ENCODE data around the gene MAP3K7CL. TPM values are rescaled to one million over a fixed set of nuclear protein-coding genes. Genes with fewer than 3 reads are reported as not detected.

MAP3K7CL gene
- total RNA-seq, 1 donor from 2014 or later = 6.9 TPM

GRCh38 chr21:29149808-29150425, 19.5 kb downstream of the MAP3K7CL start:
- Histone ChIP-seq H3K27me3 (no peaks in the 10 kb centered on the region), H3K9me3 (no peaks in the 10 kb centered on the region), H3K4me1 (peaks cover 51% of the 10 kb centered on the region), H3K36me3 (no peaks in the 10 kb centered on the region), H3K27ac (no peak overlapping the region), H3K4me3 (no peak overlapping the region)
- DNase-seq (ENCODE audit: extremely low spot score in 2 of 2) = no peak
- TF ChIP-seq POLR2A (IDR thresholded peaks at IDR 0.05) = no peak
- no peak for TF ChIP-seq POLR2AphosphoS5 (IDR thresholded peaks at IDR 0.05; ENCODE audit: insufficient read depth in 1 of 2, low read depth in 1 of 2)
- TF ChIP-seq, protein P1, sequence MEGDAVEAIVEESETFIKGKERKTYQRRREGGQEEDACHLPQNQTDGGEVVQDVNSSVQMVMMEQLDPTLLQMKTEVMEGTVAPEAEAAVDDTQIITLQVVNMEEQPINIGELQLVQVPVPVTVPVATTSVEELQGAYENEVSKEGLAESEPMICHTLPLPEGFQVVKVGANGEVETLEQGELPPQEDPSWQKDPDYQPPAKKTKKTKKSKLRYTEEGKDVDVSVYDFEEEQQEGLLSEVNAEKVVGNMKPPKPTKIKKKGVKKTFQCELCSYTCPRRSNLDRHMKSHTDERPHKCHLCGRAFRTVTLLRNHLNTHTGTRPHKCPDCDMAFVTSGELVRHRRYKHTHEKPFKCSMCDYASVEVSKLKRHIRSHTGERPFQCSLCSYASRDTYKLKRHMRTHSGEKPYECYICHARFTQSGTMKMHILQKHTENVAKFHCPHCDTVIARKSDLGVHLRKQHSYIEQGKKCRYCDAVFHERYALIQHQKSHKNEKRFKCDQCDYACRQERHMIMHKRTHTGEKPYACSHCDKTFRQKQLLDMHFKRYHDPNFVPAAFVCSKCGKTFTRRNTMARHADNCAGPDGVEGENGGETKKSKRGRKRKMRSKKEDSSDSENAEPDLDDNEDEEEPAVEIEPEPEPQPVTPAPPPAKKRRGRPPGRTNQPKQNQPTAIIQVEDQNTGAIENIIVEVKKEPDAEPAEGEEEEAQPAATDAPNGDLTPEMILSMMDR (IDR thresholded peaks at IDR 0.05) = no peak
- intact Hi-C loops (cut with DNase I) = no loop called here

DNA sequence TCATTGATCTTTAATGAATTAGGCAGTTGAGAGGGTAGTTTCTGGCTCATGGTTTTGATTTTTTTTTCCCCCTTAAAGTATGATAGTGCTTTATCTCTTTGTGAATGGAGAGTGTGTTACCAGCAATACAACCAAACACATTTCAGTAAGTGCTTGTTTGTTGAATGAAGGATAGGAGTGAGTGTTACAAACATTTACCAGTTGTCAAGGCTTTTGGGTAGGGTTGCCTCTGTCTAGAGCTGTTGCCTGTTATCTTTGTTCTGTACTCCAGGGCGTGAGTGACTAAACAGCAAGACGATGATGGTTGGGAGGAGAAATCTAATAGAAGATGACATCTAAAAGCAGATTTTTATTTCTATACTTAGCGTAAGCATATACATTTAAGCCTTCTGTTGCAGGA, 21.5 kb downstream of the MAP3K7CL start:
- intact Hi-C loops (cut with DNase I) = no loop called here
- Histone ChIP-seq H3K9me3 (no peaks in the 10 kb centered on the region), H3K36me3 (no peaks in the 10 kb centered on the region), H3K4me3 (no peak overlapping the region), H3K4me1 (peaks cover 40% of the 10 kb centered on the region), H3K27me3 (no peaks in the 10 kb centered on the region), H3K27ac (no peak overlapping the region)
- DNase-seq (ENCODE audit: extremely low spot score in 2 of 2) = no peak
- no peak for TF ChIP-seq POLR2AphosphoS5 (IDR thresholded peaks at IDR 0.05; ENCODE audit: insufficient read depth in 1 of 2, low read depth in 1 of 2)
- no peak for TF ChIP-seq POLR2A (IDR thresholded peaks at IDR 0.05)
- TF ChIP-seq, protein P1 (IDR thresholded peaks at IDR 0.05) = no peak

DNA sequence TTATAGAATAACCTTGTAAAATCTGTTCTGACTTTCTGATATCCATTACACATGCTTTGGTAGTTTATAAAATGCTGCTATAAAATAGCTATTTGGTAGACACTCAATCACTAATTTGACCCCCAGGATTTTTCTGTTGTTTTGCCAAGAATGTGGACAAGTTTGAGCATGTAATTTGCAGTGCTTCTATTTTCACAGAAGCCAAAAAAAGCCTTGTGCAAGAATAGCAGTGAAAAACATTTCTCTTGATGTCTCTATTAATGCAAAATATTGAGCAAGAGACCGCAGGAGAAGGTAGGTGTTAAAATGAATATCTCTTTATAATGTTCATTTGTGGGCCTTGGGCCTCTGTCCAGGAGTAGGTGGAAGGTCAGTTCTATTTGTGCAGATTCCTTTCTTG, 22.5 kb downstream of the MAP3K7CL start:
- no peaks in the 10 kb centered on the region for H3K36me3 ChIP-seq
- H3K27me3 ChIP-seq = no peaks in the 10 kb centered on the region
- TF ChIP-seq, protein P1 (IDR thresholded peaks at IDR 0.05) = no peak
- TF ChIP-seq POLR2A (IDR thresholded peaks at IDR 0.05) = no peak
- TF ChIP-seq POLR2AphosphoS5 (IDR thresholded peaks at IDR 0.05; ENCODE audit: insufficient read depth in 1 of 2, low read depth in 1 of 2) = no peak
- intact Hi-C loops (cut with DNase I) = no loop called here
- no peaks in the 10 kb centered on the region for H3K9me3 ChIP-seq
- H3K4me3 ChIP-seq = no peak overlapping the region
- DNase-seq (ENCODE audit: extremely low spot score in 2 of 2) = no peak
- no peak overlapping the region for H3K27ac ChIP-seq
- peaks cover 36% of the 10 kb centered on the region for H3K4me1 ChIP-seq

GRCh38 chr21:29154270-29154669, 23.8 kb downstream of the MAP3K7CL start:
- H3K27ac ChIP-seq = no peak overlapping the region
- H3K9me3 ChIP-seq = no peaks in the 10 kb centered on the region
- intact Hi-C loops (cut with DNase I) = no loop called here
- no peak overlapping the region for H3K4me3 ChIP-seq
- H3K4me1 ChIP-seq = peaks cover 36% of the 10 kb centered on the region
- no peaks in the 10 kb centered on the region for H3K36me3 ChIP-seq
- TF ChIP-seq, protein P1 (IDR thresholded peaks at IDR 0.05) = no peak
- TF ChIP-seq POLR2AphosphoS5 (IDR thresholded peaks at IDR 0.05; ENCODE audit: insufficient read depth in 1 of 2, low read depth in 1 of 2) (no peak), POLR2A (IDR thresholded peaks at IDR 0.05) (no peak)
- H3K27me3 ChIP-seq = no peaks in the 10 kb centered on the region
- DNase-seq (ENCODE audit: extremely low spot score in 2 of 2) = no peak

DNA sequence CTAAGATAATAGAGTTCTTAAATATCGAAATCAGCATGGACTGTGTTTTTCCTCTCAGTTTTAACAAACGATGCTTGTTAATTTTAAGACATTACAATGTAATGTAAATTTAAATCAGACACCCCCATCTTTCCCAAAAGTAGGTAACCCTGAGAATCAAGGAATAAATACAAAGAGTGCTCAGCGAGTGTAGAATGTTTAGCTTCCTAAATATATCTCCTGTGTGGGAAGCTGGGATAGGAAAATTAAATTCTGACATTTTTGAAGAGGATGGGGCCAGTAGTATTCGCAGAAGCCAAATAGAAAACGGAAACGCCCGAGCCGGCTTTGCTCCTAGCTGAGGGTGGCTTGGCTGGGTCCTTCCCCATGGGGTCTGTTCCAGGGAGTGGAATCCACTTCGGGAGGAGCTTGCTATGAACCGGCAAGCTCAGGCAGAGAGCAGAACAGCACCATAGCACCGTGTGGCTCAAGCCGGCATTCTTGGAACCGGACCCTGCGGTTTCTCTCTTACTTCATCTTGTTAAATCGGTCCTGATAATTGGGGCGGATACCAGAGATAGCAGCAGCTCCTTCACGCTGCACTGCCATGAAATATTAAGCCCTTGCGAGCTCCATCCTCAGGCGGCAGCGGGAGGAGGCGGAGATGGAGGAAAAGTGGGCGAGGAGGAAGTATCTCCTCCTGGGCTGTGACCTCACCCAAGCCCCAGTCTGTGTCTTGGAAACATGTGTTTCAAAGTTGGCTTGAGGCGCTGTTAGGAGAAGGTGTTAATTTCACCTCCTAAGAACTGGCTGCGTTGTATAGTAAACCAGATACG, 24.9 kb downstream of the MAP3K7CL start:
- Histone ChIP-seq H3K4me3 (peak overlapping the region; percentile 25 to 39), H3K36me3 (no peaks in the 10 kb centered on the region), H3K4me1 (peaks cover 28% of the 10 kb centered on the region), H3K27me3 (no peaks in the 10 kb centered on the region), H3K9me3 (no peaks in the 10 kb centered on the region), H3K27ac (peak overlapping the region; percentile 20)
- DNase-seq (ENCODE audit: extremely low spot score in 2 of 2) = no peak
- intact Hi-C loops (cut with DNase I) = no loop called here
- TF ChIP-seq, protein P1 (IDR thresholded peaks at IDR 0.05) = no peak
- TF ChIP-seq POLR2A (IDR thresholded peaks at IDR 0.05) (no peak), POLR2AphosphoS5 (IDR thresholded peaks at IDR 0.05; ENCODE audit: insufficient read depth in 1 of 2, low read depth in 1 of 2) (no peak)

Measured in vagina (tissue), 2 donors.